OCI-LY7 (cell line): ENCODE results near the gene CCNF. TPM values are rescaled to one million over a fixed set of nuclear protein-coding genes. Genes with fewer than 3 reads are reported as not detected.
A peak's percentile ranks its signal among the peaks of the same experiment; 100 is the strongest.

ENCODE experiments used
- BruUV-seq: library from RNA; stranded (reverse); fragments of 400-500 nt; replicated peaks from 2 replicates; lab custom pipeline; 2021; lab: Mats Ljungman, UMichigan
- CTCF ChIA-PET: fragments of 300-600 bp; sonication (Branson Sonifier 250); formaldehyde crosslinking; loops from one replicate; lab custom pipeline; 2022; ENCODE audit warnings: antibody characterized with exemption; ENCODE audit not compliant: unreplicated experiment; lab: Charles Lee
- POLR2A ChIA-PET: fragments of 300-600 bp; sonication (Branson Sonifier 250); formaldehyde crosslinking; loops from one replicate; lab custom pipeline; 2022; ENCODE audit warnings: antibody characterized with exemption; lab: Charles Lee
- DNase-seq: peaks from one replicate; pipeline ENCODE4 v3.0.0-alpha.2; 2015; ENCODE audit warnings: low spot score
- H2AFZ ChIP-seq: fragments of 200-600 bp; sonication (generic), shearing (Covaris generic); 2 replicates; pipeline ENCODE4 v1.6.1; 2014; ENCODE audit warnings: mild to moderate bottlenecking, antibody characterized with exemption, low read length, moderate library complexity
- H3K27ac ChIP-seq: fragments of 200-600 bp; sonication (generic); 2 replicates; pipeline ENCODE4 v1.5.1; 2014; ENCODE audit warnings: mixed run types, low read depth, mild to moderate bottlenecking, moderate library complexity, low read length, inconsistent platforms; ENCODE audit not compliant: poor library complexity, severe bottlenecking
- H3K36me3 ChIP-seq: fragments of 200-600 bp; sonication (generic); 2 replicates; pipeline ENCODE4 v1.6.1; 2014; ENCODE audit warnings: mild to moderate bottlenecking, antibody characterized with exemption, low read length, moderate library complexity, mixed read lengths; ENCODE audit not compliant: insufficient read depth
- H3K4me1 ChIP-seq: fragments of 200-600 bp; sonication (generic); 2 replicates; pipeline ENCODE4 v1.5.1; 2014; ENCODE audit warnings: mild to moderate bottlenecking, low read length; ENCODE audit not compliant: insufficient read depth, poor library complexity, severe bottlenecking
- H3K4me2 ChIP-seq: fragments of 200-600 bp; sonication (generic); 2 replicates; pipeline ENCODE4 v1.6.1; 2014; ENCODE audit warnings: mild to moderate bottlenecking, low read length
- H3K4me3 ChIP-seq: fragments of 200-600 bp; sonication (generic); 2 replicates; pipeline ENCODE4 v1.5.1; 2014; ENCODE audit warnings: mild to moderate bottlenecking, low read depth, low read length; ENCODE audit not compliant: poor library complexity, severe bottlenecking
- H3K79me2 ChIP-seq: fragments of 200-600 bp; sonication (generic); 2 replicates; pipeline ENCODE4 v1.6.1; 2016; ENCODE audit warnings: low read depth, mild to moderate bottlenecking, low read length, moderate library complexity, mixed read lengths; ENCODE audit not compliant: insufficient read depth
- H3K9me2 ChIP-seq: fragments of 200-600 bp; sonication (generic); 2 replicates; pipeline ENCODE4 v1.6.1; 2016; ENCODE audit warnings: mild to moderate bottlenecking, low read length, mixed read lengths; ENCODE audit not compliant: insufficient read depth
- H3K9me3 ChIP-seq: fragments of 200-600 bp; sonication (generic); 2 replicates; pipeline ENCODE4 v1.6.1; 2014; ENCODE audit warnings: mild to moderate bottlenecking, mixed run types, low read length, mixed read lengths
- H4K20me1 ChIP-seq: fragments of 200-600 bp; sonication (generic); 2 replicates; pipeline ENCODE4 v1.6.1; 2014; ENCODE audit warnings: mild to moderate bottlenecking, antibody characterized with exemption, low read length, moderate library complexity, mixed read lengths; ENCODE audit not compliant: insufficient read depth
- CTCF ChIP-seq: fragments of 200-600 bp; sonication (generic); conservative IDR thresholded peaks from 2 replicates; pipeline ENCODE4 v1.5.1; 2014; ENCODE audit warnings: mild to moderate bottlenecking, antibody characterized with exemption, low read length, moderate library complexity, mixed read lengths
- EZH2phosphoT487 ChIP-seq: fragments of 200-600 bp; sonication (generic); IDR thresholded peaks from 2 replicates; pipeline ENCODE4 v1.6.1; 2018; ENCODE audit warnings: low read depth, borderline replicate concordance, mild to moderate bottlenecking, mixed run types, antibody characterized with exemption, low read length, moderate library complexity, mixed read lengths
- intact Hi-C: fragments of 100-400 bp; cut with micrococcal nuclease; formaldehyde crosslinking; loops from one replicate; pipeline ENCODE4 v1.10.0; 2022; ENCODE audit not compliant: unreplicated experiment
- total RNA-seq, 2 experiments: library from RNA; depleted of rRNA in 1 of 2; stranded (reverse); fragments of >200 nt in 1 of 2; shearing (Covaris generic) in 1 of 2; gene quantifications; 2 replicates each; pipeline ENCODE4 v1.2.3, GENCODE V29; 2014 to 2022

The CCNF gene
- total RNA-seq, 2 experiments from 2014 or later = 82.1 to 83.3 TPM

DNA sequence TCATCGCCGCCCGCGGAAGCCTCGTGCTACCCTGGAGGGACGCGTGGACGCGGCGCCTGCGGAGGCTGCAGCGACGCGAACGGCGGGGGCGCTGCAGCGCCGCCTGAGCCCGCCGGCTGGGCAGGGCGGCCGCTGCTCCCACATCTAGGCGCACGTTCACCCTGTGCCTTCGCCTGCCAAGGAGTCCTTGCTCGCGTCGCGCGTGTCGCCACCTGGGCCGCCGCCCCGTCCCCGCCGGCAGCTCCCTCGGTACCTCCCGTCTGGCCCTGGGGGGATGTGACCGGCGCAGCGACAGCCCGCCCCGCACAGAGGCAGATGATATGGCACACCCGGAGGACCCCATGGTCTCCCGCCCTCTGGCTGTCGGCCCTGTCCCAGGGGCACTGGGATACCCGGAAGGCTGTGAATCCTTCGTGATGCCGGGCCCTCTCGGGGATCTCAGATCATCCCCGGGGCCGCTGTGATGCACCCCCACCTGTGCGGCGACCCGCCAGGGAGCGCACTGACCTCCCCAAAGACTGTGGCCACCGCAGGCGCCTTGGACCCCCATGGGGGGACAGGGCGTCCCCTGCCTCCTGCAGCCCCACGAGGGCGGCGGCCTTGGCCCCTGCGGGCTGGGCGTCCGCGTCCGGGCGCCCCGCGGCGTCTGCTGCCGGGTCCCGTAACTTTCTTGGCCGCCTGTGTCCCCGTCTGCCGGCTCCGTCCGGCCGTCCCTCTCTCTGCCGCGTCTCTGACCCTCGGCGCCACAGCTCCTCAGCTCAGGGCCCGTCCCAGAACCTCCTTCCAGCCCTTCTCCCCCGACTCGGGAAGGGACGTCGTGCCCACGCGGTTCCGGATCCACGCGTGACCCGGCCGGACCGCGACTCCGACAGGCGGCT lies 45.0 kb downstream of the CCNF start:
- CTCF ChIA-PET = no interaction called here
- POLR2A ChIA-PET = no interaction called here
- H3K9me2 ChIP-seq = no peaks in the 10 kb centered on the region
- no peak overlapping the region for H2AFZ ChIP-seq
- intact Hi-C loops = loop anchor here (2.0 kb wide), 1 partner anchor 27 kb away; no protein-coding TSS in a partner anchor
- H4K20me1 ChIP-seq = peaks cover 9% of the 10 kb centered on the region; the same call in 1 of the 2 replicates
- peak; percentile 79 for DNase-seq
- TF ChIP-seq EZH2phosphoT487 = no peak
- TF ChIP-seq CTCF = peak; percentile 61
- peaks cover 7% of the 10 kb centered on the region; the same call in 1 of the 2 replicates for H3K36me3 ChIP-seq
- H3K79me2 ChIP-seq = peaks cover 17% of the 10 kb centered on the region; the same call in 1 of the 2 replicates
- H3K4me3 ChIP-seq = peak overlapping the region; percentile 92
- H3K27ac ChIP-seq = peak overlapping the region; percentile 86
- no peaks in the 10 kb centered on the region for H3K9me3 ChIP-seq
- BruUV-seq = TSS peak; percentile 68
- peak overlapping the region; percentile 91 for H3K4me2 ChIP-seq
- H3K4me1 ChIP-seq = peaks cover 58% of the 10 kb centered on the region

DNA sequence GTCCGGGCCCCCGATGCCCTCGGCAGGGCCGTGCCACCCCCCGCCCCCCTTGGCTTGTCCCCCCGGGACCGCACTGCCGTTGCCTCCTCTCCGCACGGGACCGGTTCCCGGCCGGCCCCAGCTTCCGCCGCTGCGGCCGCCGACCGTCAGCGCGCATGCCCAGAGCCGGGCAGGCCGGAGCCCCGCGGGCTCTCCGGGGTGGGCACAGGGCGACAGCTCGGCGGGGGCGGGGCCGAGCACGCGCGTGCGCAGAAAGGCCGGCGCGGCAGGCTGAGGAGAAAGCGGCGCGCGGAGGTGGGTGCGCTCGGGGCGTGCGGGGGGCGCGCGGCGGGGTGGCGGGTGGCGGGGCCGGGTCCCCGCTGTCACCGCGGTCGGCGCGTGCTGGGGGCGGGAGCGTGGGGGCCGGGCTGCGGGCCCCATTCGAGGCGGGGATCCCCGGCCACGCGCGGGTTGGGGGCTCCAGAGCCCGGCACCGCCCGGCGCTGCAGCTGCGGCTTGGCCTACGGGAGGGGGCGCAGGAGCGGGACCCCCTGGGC lies 45.7 kb downstream of the CCNF start, which contains the start of gene TBC1D24:
TBC1D24 (plus strand) TSS at position 251 of the 536 bp plus-strand sequence. CDS start 21,022 bp downstream, outside the sequence.
- intact Hi-C loops = loop anchor here (2.0 kb wide), 1 partner anchor 26 kb away; no protein-coding TSS in a partner anchor
- POLR2A ChIA-PET = interaction anchor here (0.6 kb wide), 1 partner anchor 145 kb away, joined by 3 read pairs; no protein-coding TSS in a partner anchor
- peaks cover 7% of the 10 kb centered on the region; the same call in 1 of the 2 replicates for H3K36me3 ChIP-seq
- H3K4me2 ChIP-seq = peak within 1 kb of the TSS; percentile 91
- BruUV-seq = no TSS peak
- peaks cover 9% of the 10 kb centered on the region; the same call in 1 of the 2 replicates for H4K20me1 ChIP-seq
- no peaks in the 10 kb centered on the region for H3K9me3 ChIP-seq
- TF ChIP-seq CTCF (no peak), EZH2phosphoT487 (no peak)
- DNase-seq = peak; percentile 91
- peak within 1 kb of the TSS; percentile 86 for H3K27ac ChIP-seq
- H3K79me2 ChIP-seq = peaks cover 18% of the 10 kb centered on the region; the same call in 1 of the 2 replicates
- H2AFZ ChIP-seq = no peak within 1 kb of the TSS
- H3K4me3 ChIP-seq = peak within 1 kb of the TSS; percentile 92
- CTCF ChIA-PET = no interaction called here
- H3K9me2 ChIP-seq = no peaks in the 10 kb centered on the region
- peaks cover 51% of the 10 kb centered on the region for H3K4me1 ChIP-seq
